ENCODE results near the gene PTPRG.

DNA sequence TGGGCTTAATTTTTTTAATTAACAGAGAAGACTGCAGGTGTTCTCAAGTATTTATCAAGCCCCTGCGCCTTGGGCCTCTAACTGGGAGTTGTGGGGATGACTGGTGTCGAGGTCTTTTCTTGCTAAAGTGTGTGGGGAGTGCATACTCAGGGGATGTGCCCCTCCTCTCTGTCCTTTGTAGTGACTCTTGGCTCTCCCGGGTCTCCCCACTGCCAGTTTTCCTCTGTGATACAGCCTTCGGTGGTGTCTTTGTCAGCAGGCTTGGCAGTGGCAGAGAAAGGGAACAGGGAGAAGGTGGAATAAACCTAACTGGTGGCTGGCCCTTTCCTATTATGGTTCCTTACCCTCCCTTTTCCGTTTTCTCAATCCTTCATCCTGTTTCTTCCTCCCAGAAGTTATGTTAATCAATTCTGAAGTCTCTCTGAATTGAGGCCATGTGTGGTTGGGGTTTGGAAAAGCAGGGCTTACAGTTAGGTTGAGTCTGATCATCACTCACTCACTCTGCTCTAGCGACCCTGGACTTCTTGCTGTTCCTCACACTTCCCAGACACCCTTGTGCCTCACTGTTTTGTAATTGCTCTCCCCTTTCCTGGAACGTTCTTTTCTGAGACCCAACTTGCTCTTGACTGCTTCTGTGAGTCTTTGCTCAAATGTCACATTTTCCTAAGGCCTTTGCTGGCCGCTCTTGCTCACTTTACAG is 158.1 kb downstream of the PTPRG start:
- TF ChIP-seq, protein P1, sequence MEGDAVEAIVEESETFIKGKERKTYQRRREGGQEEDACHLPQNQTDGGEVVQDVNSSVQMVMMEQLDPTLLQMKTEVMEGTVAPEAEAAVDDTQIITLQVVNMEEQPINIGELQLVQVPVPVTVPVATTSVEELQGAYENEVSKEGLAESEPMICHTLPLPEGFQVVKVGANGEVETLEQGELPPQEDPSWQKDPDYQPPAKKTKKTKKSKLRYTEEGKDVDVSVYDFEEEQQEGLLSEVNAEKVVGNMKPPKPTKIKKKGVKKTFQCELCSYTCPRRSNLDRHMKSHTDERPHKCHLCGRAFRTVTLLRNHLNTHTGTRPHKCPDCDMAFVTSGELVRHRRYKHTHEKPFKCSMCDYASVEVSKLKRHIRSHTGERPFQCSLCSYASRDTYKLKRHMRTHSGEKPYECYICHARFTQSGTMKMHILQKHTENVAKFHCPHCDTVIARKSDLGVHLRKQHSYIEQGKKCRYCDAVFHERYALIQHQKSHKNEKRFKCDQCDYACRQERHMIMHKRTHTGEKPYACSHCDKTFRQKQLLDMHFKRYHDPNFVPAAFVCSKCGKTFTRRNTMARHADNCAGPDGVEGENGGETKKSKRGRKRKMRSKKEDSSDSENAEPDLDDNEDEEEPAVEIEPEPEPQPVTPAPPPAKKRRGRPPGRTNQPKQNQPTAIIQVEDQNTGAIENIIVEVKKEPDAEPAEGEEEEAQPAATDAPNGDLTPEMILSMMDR (conservative IDR thresholded peaks at IDR 0.05; ENCODE audit: low read depth in 2 of 2) = no peak
- TF ChIP-seq POLR2AphosphoS5 (IDR thresholded peaks at IDR 0.05; ENCODE audit: low read depth) = no peak
- TF ChIP-seq CREB1 (CRISPR knock-in tag; IDR thresholded peaks at IDR 0.05; ENCODE audit: low read depth) = no peak
- no peak for TF ChIP-seq EZH2 (IDR thresholded peaks at IDR 0.05; ENCODE audit: low read depth, unreplicated experiment)
- TF ChIP-seq JUNB (IDR thresholded peaks at IDR 0.05; ENCODE audit: unreplicated experiment) = no peak
- TF ChIP-seq EZH2phosphoT487 (IDR thresholded peaks at IDR 0.05; ENCODE audit: unreplicated experiment) = no peak
- TF ChIP-seq, protein P2, sequence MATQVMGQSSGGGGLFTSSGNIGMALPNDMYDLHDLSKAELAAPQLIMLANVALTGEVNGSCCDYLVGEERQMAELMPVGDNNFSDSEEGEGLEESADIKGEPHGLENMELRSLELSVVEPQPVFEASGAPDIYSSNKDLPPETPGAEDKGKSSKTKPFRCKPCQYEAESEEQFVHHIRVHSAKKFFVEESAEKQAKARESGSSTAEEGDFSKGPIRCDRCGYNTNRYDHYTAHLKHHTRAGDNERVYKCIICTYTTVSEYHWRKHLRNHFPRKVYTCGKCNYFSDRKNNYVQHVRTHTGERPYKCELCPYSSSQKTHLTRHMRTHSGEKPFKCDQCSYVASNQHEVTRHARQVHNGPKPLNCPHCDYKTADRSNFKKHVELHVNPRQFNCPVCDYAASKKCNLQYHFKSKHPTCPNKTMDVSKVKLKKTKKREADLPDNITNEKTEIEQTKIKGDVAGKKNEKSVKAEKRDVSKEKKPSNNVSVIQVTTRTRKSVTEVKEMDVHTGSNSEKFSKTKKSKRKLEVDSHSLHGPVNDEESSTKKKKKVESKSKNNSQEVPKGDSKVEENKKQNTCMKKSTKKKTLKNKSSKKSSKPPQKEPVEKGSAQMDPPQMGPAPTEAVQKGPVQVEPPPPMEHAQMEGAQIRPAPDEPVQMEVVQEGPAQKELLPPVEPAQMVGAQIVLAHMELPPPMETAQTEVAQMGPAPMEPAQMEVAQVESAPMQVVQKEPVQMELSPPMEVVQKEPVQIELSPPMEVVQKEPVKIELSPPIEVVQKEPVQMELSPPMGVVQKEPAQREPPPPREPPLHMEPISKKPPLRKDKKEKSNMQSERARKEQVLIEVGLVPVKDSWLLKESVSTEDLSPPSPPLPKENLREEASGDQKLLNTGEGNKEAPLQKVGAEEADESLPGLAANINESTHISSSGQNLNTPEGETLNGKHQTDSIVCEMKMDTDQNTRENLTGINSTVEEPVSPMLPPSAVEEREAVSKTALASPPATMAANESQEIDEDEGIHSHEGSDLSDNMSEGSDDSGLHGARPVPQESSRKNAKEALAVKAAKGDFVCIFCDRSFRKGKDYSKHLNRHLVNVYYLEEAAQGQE (IDR thresholded peaks at IDR 0.05; ENCODE audit: unreplicated experiment) = no peak
- no peak for TF ChIP-seq ZNF114 (CRISPR knock-in tag; IDR thresholded peaks at IDR 0.05)

Measured in GM23338 (cell line).